SU-DHL-6 (cell line): ENCODE data around the gene IAPP.

ENCODE experiments used
- CTCF ChIP-seq: fragments of 200-600 bp; sonication (generic); IDR thresholded peaks from one replicate; pipeline ENCODE4 v1.5.1; 2017; ENCODE audit warnings: antibody characterized with exemption, mild to moderate bottlenecking, low read length, moderate library complexity; ENCODE audit not compliant: insufficient read depth, poor library complexity, severe bottlenecking
- EZH2phosphoT487 ChIP-seq: fragments of 200-600 bp; sonication (generic), shearing (Covaris generic); conservative IDR thresholded peaks from 2 replicates; pipeline ENCODE4 v1.6.1; 2018; ENCODE audit warnings: mild to moderate bottlenecking, antibody characterized with exemption, low read length, moderate library complexity, mixed read lengths

- TF ChIP-seq CTCF (no peak), EZH2phosphoT487 (no peak)
These were observed 6.5 kb downstream of the IAPP start for GRCh38 chr12:21379218-21379617.
